ENCODE data around the gene CD93.

The CD93 gene

GRCh38 chr20:23128461-23129125, 42.5 kb upstream of the CD93 start:
- Histone ChIP-seq H3K4me2 (peak overlapping the region; percentile 87), H3K4me3 (no peak overlapping the region), H3K27me3 (no peaks in the 10 kb centered on the region), H3K36me3 (no peaks in the 10 kb centered on the region), H3K9me3 (no peaks in the 10 kb centered on the region), H3K27ac (peak overlapping the region; percentile 95), H3K4me1 (peaks cover 90% of the 10 kb centered on the region), H3K9ac (peak overlapping the region; percentile 40; the same call in 1 of the 2 replicates), H4K20me1 (no peaks in the 10 kb centered on the region)
- no peak for TF ChIP-seq Cebpa-rat (IDR thresholded peaks at IDR 0.05)

DNA sequence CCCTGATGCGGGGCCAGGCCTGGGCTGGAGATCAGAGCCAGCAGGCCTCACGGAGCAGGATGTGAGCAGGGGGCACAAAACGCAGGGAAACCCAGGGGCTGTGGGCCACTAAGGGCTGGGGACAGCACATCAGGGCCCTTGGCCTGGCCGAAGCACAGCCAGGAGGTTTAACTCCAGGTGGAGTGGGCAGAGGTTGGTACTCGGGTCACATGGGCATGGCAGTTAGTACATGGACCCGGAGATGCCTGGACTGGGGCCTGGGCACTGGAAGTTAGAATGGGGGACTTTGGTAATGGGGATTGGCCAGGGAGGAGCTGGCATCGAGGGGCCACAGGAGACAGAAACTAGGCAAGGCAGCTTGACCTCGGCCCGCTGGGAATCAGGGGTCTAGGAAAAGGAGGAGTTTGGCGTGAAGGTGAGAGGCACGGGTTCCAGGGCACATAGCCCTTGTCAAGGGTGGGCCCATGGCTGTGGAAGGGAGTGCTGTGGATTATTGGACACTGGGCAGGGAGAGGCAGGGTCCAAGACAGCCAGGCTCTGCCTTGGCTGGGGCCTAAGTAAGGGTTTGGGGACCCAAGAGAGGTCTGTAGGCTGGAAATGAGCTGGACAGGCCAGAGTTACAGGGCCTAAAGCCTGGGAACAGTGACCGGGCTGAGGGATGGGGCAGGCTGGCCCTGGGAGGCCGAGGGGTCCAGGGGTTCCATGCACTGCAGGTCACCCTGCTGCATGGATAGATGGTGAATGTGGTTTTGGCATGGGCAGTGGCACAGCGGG, 41.6 kb upstream of the CD93 start:
- H4K20me1 ChIP-seq, result no peaks in the 10 kb centered on the region
- peak overlapping the region; percentile 74 for H3K9ac ChIP-seq
- no peak overlapping the region for H3K4me3 ChIP-seq
- peaks cover 91% of the 10 kb centered on the region for H3K4me1 ChIP-seq
- no peaks in the 10 kb centered on the region for H3K36me3 ChIP-seq
- H3K27me3 ChIP-seq, result no peaks in the 10 kb centered on the region
- TF ChIP-seq Cebpa-rat (IDR thresholded peaks at IDR 0.05), result no peak
- H3K4me2 ChIP-seq, result peak overlapping the region; percentile 87
- H3K9me3 ChIP-seq, result no peaks in the 10 kb centered on the region
- H3K27ac ChIP-seq, result peak overlapping the region; percentile 95

- TF ChIP-seq Cebpa-rat (IDR thresholded peaks at IDR 0.05), result peak; percentile 67; the same call in 1 of the 2 replicates
- no peaks in the 10 kb centered on the region for H3K36me3 ChIP-seq
- H3K4me2 ChIP-seq, result peak overlapping the region; percentile 87
- H4K20me1 ChIP-seq, result no peaks in the 10 kb centered on the region
- H3K9me3 ChIP-seq, result no peaks in the 10 kb centered on the region
- H3K4me1 ChIP-seq, result peaks cover 89% of the 10 kb centered on the region
- 0 out of 2 replicates have a peak overlapping the region, but pooled peaks have one; percentile 8 for H3K4me3 ChIP-seq
- no peaks in the 10 kb centered on the region for H3K27me3 ChIP-seq
- H3K9ac ChIP-seq, result peak overlapping the region; percentile 74
- H3K27ac ChIP-seq, result peak overlapping the region; percentile 95
These were observed 40.3 kb upstream of the CD93 start for GRCh38 chr20:23126281-23127061.

GRCh38 chr20:23125625-23126191, 39.6 kb upstream of the CD93 start:
- Histone ChIP-seq H3K9ac (peak overlapping the region; percentile 74), H3K27ac (peak overlapping the region; percentile 95), H3K4me2 (peak overlapping the region; percentile 87), H4K20me1 (no peaks in the 10 kb centered on the region), H3K27me3 (no peaks in the 10 kb centered on the region), H3K36me3 (no peaks in the 10 kb centered on the region), H3K9me3 (no peaks in the 10 kb centered on the region), H3K4me3 (peak overlapping the region; percentile 39; the same call in 1 of the 2 replicates), H3K4me1 (peaks cover 91% of the 10 kb centered on the region)
- TF ChIP-seq Cebpa-rat (IDR thresholded peaks at IDR 0.05), result peak; percentile 97

DNA sequence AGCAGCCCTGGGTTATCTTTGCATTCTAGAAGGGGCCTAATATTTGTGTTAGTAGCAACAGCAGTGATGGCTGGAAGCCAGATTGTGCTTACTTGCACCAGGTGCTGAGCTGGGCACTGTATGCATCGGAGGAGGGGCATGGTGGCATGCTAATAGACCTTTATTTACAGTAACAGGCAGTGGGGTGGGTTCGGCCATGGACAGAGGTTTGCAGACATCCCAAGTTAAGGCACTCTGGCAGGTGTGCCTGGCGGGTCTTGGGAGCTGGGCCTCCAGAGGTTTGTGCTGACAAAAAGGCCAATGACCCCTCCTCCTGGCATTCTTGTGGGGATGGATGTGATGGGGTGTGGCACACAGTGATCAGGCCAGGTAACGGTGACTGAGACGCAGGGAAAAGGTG, 39.0 kb upstream of the CD93 start:
- H3K9ac ChIP-seq, result peak overlapping the region; percentile 74
- no peaks in the 10 kb centered on the region for H3K9me3 ChIP-seq
- H3K27ac ChIP-seq, result peak overlapping the region; percentile 95
- no peak for TF ChIP-seq Cebpa-rat (IDR thresholded peaks at IDR 0.05)
- H3K4me1 ChIP-seq, result peaks cover 95% of the 10 kb centered on the region
- H3K4me3 ChIP-seq, result peak overlapping the region; percentile 39; the same call in 1 of the 2 replicates
- H4K20me1 ChIP-seq, result no peaks in the 10 kb centered on the region
- H3K27me3 ChIP-seq, result no peaks in the 10 kb centered on the region
- H3K4me2 ChIP-seq, result peak overlapping the region; percentile 87
- H3K36me3 ChIP-seq, result no peaks in the 10 kb centered on the region

GRCh38 chr20:23123886-23124285, 37.8 kb upstream of the CD93 start:
- no peaks in the 10 kb centered on the region for H3K27me3 ChIP-seq
- peak overlapping the region; percentile 95 for H3K27ac ChIP-seq
- peak overlapping the region; percentile 87 for H3K4me2 ChIP-seq
- no peaks in the 10 kb centered on the region for H3K36me3 ChIP-seq
- no peaks in the 10 kb centered on the region for H4K20me1 ChIP-seq
- no peaks in the 10 kb centered on the region for H3K9me3 ChIP-seq
- H3K4me3 ChIP-seq, result no peak overlapping the region
- TF ChIP-seq Cebpa-rat (IDR thresholded peaks at IDR 0.05), result no peak
- peaks cover 95% of the 10 kb centered on the region for H3K4me1 ChIP-seq
- 0 out of 2 replicates have a peak overlapping the region, but pooled peaks have one; percentile 74 for H3K9ac ChIP-seq

DNA sequence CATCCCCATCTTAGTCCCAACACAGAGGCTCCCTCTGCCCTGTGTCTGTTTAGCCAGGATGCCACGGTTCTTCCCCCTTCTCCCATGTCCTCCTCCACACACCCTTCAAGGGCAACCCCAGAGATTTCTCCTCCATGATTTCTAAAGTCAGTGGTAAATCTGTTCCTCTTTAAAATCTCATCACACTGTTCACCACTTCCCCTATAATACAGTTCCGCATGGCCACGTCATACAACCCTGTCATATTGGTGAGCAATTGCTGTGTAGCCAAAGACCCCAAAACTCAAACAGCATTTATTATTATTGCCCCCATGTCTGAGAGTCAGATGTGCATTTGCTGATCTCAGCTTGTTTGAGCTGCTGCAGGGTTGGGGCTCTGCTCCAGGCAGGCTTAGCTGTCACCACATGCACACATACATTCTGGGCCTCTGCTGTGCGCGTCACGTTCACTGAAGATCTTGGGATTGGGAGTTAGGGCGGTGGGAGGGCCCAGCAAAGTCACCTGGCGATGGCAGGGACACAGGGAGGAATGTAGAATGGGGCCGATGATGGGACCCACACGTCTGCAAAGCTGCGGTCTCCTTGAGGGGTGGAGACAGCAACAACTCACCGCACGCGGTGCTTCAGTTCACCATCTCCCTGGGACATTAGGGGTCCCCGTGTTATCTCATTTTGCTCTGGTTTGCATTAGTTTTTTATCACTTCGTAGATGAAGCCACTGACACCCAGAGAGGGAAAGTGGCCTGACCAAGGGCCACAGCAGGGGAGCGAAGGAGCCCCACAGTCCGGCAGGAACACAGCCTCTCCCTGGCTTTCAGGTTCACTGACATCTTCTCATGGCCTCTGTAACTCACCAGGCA, 36.9 kb upstream of the CD93 start:
- Histone ChIP-seq H3K9ac (0 out of 2 replicates have a peak overlapping the region, but pooled peaks have one; percentile 74), H3K4me2 (peak overlapping the region; percentile 87)

DNA sequence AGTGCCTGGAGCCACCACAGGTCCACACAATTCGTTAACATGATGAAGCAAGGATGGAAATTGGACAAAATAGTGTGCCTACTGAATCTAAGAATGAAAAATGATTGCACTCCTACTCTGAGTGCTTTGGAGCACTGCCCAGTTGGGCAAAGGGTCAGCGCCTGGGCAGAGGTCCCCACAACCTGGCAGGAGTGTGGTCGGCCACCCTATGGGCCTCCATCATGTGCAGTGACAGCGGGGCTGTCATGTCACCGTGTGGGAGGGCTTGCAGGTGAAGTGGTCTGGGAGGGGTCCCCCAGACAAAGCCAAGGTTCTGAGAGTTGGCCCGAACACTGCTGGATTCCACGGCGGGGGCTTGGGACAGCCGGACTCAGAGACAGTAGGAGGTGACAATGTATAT, 36.2 kb upstream of the CD93 start:
- Histone ChIP-seq H3K27me3 (no peaks in the 10 kb centered on the region), H3K4me1 (peaks cover 95% of the 10 kb centered on the region), H3K9ac (no peak overlapping the region), H3K36me3 (no peaks in the 10 kb centered on the region), H4K20me1 (no peaks in the 10 kb centered on the region), H3K27ac (peak overlapping the region; percentile 38; the same call in 1 of the 2 replicates), H3K4me3 (no peak overlapping the region), H3K9me3 (no peaks in the 10 kb centered on the region), H3K4me2 (peak overlapping the region; percentile 83; the same call in 1 of the 2 replicates)
- no peak for TF ChIP-seq Cebpa-rat (IDR thresholded peaks at IDR 0.05)

More for the DNA sequence above, 36.9 kb upstream of the CD93 start:
- no peaks in the 10 kb centered on the region for H3K36me3 ChIP-seq
- peak overlapping the region; percentile 95; the same call in 1 of the 2 replicates for H3K27ac ChIP-seq
- peaks cover 95% of the 10 kb centered on the region for H3K4me1 ChIP-seq
- no peaks in the 10 kb centered on the region for H3K27me3 ChIP-seq
- H4K20me1 ChIP-seq, result no peaks in the 10 kb centered on the region
- H3K4me3 ChIP-seq, result no peak overlapping the region
- no peak for TF ChIP-seq Cebpa-rat (IDR thresholded peaks at IDR 0.05)
- H3K9me3 ChIP-seq, result no peaks in the 10 kb centered on the region
